Activated naive CD8-positive, alpha-beta T cell (primary cell): ENCODE results near the gene KRTAP10-2.

Experiments used
- H3K27ac Mint-ChIP-seq: one replicate; pipeline ENCODE4 v1.8.0; 2021; ENCODE audit warnings: mixed read lengths
- H3K27me3 Mint-ChIP-seq: one replicate; pipeline ENCODE4 v1.8.0; 2021; ENCODE audit warnings: mixed read lengths
- H3K36me3 Mint-ChIP-seq: one replicate; pipeline ENCODE4 v1.8.0; 2021; ENCODE audit warnings: mixed read lengths
- H3K4me1 Mint-ChIP-seq: one replicate; pipeline ENCODE4 v1.8.0; 2021; ENCODE audit warnings: low read depth, mixed read lengths
- H3K4me3 Mint-ChIP-seq: one replicate; pipeline ENCODE4 v1.8.0; 2021; ENCODE audit warnings: mild to moderate bottlenecking, mixed read lengths
- H3K9me3 Mint-ChIP-seq: one replicate; pipeline ENCODE4 v1.8.0; 2021; ENCODE audit warnings: low read depth, mixed read lengths

The KRTAP10-2 gene

GRCh38 chr21:44542716-44543115, 8.6 kb downstream of the KRTAP10-2 start:
- Mint-ChIP-seq H3K4me3 (no peak overlapping the region), H3K27ac (no peak overlapping the region), H3K27me3 (no peaks in the 10 kb centered on the region)

DNA sequence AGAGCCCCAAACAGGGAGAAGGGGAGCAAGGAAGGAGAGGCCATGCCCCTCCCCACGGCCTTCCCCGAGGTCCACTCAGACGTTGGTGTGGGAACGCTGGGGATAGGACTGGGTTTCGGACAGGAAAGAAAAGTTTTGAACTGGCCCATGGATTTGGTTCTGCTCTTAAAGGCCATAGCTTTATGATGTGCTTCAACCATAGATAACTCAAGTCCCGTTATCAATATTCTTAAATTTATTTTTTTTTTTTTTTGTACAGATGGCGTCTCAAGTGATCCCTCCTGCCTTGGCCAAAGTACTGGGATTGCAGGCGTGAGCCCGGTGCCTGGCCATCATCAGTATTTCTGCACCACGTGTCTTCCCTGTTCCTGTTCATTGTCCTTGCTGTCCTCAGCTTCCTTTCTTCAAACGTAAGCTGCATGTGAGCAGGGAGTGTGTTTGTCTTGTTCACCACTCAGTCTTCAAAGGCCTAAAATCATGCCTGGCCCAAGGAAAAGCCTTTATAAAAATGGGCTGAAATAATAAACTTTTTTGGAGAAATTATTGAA, 10.5 kb downstream of the KRTAP10-2 start:
- Mint-ChIP-seq H3K27me3 (no peaks in the 10 kb centered on the region), H3K9me3 (peaks cover 6% of the 10 kb centered on the region), H3K4me3 (no peak overlapping the region), H3K4me1 (no peaks in the 10 kb centered on the region), H3K36me3 (peaks cover 5% of the 10 kb centered on the region), H3K27ac (no peak overlapping the region)

More at GRCh38 chr21:44542716-44543115, 8.6 kb downstream of the KRTAP10-2 start:
- Mint-ChIP-seq H3K36me3 (peaks cover 11% of the 10 kb centered on the region), H3K4me1 (peaks cover 11% of the 10 kb centered on the region), H3K9me3 (peaks cover 16% of the 10 kb centered on the region)

- H3K27ac Mint-ChIP-seq = no peak within 1 kb of the TSS
- no peaks in the 10 kb centered on the region for H3K9me3 Mint-ChIP-seq
- no peak within 1 kb of the TSS for H3K4me3 Mint-ChIP-seq
- no peaks in the 10 kb centered on the region for H3K27me3 Mint-ChIP-seq
- no peaks in the 10 kb centered on the region for H3K4me1 Mint-ChIP-seq
- H3K36me3 Mint-ChIP-seq = no peaks in the 10 kb centered on the region
Measured at GRCh38 chr21:44539991-44540666, 11.2 kb downstream of the KRTAP10-2 start, which contains the start of gene KRTAP10-1. Gene KRTAP10-1 (minus strand): TSS chr21:44540195. CDS start chr21:44540150, 45 bp downstream.

DNA sequence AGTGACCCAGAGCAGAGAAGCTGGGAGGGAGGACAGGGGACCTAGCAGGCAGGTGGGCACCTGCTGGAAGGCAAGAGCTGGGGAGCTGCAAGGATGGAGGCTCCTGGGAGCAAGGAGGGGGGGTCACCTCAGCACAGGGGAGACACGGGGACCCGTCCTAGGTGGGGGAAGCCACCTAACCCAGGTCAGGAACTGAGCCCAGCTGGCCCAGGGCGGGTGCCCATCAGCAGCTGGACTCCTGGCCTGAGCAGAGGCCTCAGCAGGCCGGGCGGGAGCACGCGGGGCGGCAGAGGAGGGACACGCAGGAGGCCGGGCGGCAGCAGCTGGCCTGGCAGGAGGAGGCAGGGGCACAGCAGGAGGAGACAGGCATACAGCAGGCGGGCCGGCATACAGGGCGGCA, 12.3 kb downstream of the KRTAP10-2 start:
- H3K4me3 Mint-ChIP-seq = no peak overlapping the region
- H3K4me1 Mint-ChIP-seq = no peaks in the 10 kb centered on the region
- H3K27ac Mint-ChIP-seq = no peak overlapping the region
- H3K9me3 Mint-ChIP-seq = no peaks in the 10 kb centered on the region
- H3K36me3 Mint-ChIP-seq = no peaks in the 10 kb centered on the region
- H3K27me3 Mint-ChIP-seq = no peaks in the 10 kb centered on the region

- H3K27me3 Mint-ChIP-seq = no peaks in the 10 kb centered on the region
- H3K36me3 Mint-ChIP-seq = no peaks in the 10 kb centered on the region
- no peaks in the 10 kb centered on the region for H3K9me3 Mint-ChIP-seq
- no peak overlapping the region for H3K27ac Mint-ChIP-seq
- H3K4me1 Mint-ChIP-seq = no peaks in the 10 kb centered on the region
- H3K4me3 Mint-ChIP-seq = no peak overlapping the region
Measured at GRCh38 chr21:44537930-44538911, 13.1 kb downstream of the KRTAP10-2 start.

DNA sequence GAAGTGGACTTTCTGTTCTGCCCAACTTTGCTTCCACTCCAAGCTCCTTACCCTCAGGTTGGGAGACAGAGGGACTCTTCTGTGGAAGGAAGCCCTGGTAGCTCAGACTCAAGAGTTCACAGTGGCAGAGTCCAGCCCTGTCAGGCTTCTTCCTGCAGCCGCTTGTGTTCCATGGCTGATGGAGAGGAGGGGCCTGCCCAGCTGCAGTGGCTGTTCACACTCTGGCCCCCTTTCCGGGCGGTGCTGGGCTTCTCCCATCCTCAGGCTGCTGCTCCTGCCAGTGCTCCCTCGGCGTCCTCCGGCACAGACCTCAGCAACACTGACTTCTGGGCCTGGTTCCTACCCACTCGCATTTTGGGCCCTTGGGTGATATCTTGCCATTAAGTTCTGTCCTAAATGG, 15.3 kb downstream of the KRTAP10-2 start:
- Mint-ChIP-seq H3K4me3 (no peak overlapping the region), H3K27me3 (no peaks in the 10 kb centered on the region), H3K36me3 (no peaks in the 10 kb centered on the region), H3K9me3 (no peaks in the 10 kb centered on the region), H3K27ac (no peak overlapping the region), H3K4me1 (no peaks in the 10 kb centered on the region)

GRCh38 chr21:44534688-44535087, 16.6 kb downstream of the KRTAP10-2 start:
- Mint-ChIP-seq H3K27ac (no peak overlapping the region), H3K27me3 (no peaks in the 10 kb centered on the region), H3K4me1 (no peaks in the 10 kb centered on the region), H3K4me3 (no peak overlapping the region), H3K9me3 (no peaks in the 10 kb centered on the region), H3K36me3 (no peaks in the 10 kb centered on the region)

DNA sequence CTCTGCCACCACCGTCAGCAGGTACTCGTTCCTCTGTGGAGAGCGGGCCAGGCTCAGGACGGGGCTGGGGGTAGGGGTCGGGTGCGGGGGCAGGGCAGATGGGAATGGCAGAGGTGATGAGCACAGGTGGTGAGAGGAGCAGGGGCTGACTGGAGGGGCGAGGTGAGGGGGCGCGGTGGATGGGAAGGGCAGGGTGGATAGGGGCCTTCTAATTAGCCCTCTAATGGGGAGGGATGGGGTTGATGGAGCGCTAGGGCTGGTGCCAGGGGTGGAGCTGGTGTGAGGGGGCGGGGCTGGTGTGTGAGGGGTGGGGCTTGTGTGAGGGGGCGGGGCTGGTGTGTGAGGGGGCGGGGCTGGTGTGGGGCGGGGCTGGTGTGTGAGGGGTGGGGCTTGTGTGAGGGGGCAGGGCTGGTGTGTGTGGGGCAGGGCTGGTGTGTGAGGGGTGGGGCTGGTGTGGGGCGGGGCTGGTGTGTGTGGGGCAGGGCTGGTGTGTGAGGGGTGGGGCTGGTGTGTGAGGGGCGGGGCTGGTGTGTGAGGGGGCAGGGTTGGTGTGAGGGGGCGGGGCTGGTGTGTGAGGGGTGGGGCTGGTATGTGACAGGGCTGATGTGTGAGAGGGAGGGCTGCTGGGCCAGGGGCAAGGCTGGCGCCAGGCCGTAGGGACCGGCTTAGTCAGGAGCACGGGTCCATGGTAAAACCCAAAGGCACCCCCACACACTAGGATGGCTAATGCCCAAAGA, 17.2 kb downstream of the KRTAP10-2 start:
- H3K4me1 Mint-ChIP-seq = no peaks in the 10 kb centered on the region
- H3K36me3 Mint-ChIP-seq = no peaks in the 10 kb centered on the region
- H3K27ac Mint-ChIP-seq = no peak overlapping the region
- H3K27me3 Mint-ChIP-seq = no peaks in the 10 kb centered on the region
- no peak overlapping the region for H3K4me3 Mint-ChIP-seq
- no peaks in the 10 kb centered on the region for H3K9me3 Mint-ChIP-seq

DNA sequence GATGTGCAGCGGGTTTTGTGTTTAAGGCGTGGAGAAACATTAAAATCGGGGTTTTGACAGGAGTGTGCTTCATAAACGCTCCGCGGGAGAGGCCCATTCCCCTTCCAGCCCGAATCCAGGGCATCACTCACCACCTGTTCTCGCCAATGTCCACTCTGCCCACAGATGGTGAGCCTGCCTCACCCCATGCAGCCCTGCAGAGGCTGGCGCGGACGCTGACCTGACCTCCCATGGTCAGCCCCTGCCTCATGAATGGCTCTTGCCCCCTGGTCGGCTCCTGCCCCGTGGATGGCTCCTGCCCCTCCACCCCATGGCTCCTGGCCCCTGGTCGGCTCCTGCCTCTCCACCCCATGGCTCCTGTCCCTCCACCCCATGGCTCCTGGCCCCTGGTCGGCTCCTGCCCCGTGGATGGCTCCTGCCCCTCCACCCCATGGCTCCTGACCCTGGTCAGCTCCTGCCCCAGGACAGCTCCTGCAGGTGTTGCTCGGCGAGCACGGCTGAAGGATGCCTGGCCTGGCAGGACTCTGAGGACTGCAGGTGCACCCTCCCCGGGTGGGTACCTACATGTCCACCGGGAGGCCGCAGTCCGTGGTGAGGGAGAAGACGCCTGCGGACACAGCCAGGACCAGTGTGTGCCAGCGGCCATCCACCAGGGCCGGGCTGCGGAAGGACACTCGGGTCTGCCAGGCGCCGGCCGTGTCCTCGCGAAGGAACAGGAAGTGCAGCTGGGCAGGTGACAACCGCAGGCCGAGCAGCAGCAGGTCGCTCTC, 18.0 kb downstream of the KRTAP10-2 start:
- no peaks in the 10 kb centered on the region for H3K36me3 Mint-ChIP-seq
- no peaks in the 10 kb centered on the region for H3K27me3 Mint-ChIP-seq
- no peaks in the 10 kb centered on the region for H3K4me1 Mint-ChIP-seq
- no peak overlapping the region for H3K27ac Mint-ChIP-seq
- no peaks in the 10 kb centered on the region for H3K9me3 Mint-ChIP-seq
- no peak overlapping the region for H3K4me3 Mint-ChIP-seq

DNA sequence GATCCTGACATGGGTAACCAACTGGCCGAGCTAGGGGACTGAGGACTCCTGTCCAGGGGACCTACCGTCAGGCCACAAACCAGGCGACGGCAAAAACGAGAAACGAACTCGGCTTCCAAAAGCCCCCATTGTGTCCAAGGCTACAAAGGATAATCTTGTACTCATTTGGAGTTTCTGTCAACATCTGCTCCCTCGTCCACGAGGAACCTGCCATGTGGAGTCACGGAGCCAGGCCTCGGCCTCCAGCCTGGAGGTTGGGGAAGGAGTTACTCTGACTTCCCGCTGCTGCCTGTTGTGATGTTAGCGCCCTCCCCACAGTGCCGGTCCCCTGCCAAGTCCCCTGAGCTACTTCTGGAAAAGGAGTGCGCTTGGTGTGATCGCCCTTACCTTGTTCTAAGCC, 18.6 kb downstream of the KRTAP10-2 start:
- Mint-ChIP-seq H3K4me1 (no peaks in the 10 kb centered on the region), H3K4me3 (no peak overlapping the region), H3K27me3 (no peaks in the 10 kb centered on the region), H3K27ac (no peak overlapping the region), H3K36me3 (no peaks in the 10 kb centered on the region), H3K9me3 (no peaks in the 10 kb centered on the region)

GRCh38 chr21:44531606-44532564, 19.4 kb downstream of the KRTAP10-2 start:
- Mint-ChIP-seq H3K4me3 (no peak overlapping the region), H3K9me3 (no peaks in the 10 kb centered on the region), H3K27ac (no peak overlapping the region), H3K4me1 (no peaks in the 10 kb centered on the region), H3K27me3 (no peaks in the 10 kb centered on the region), H3K36me3 (no peaks in the 10 kb centered on the region)

- H3K4me3 Mint-ChIP-seq = no peak overlapping the region
- H3K27ac Mint-ChIP-seq = no peak overlapping the region
- no peaks in the 10 kb centered on the region for H3K4me1 Mint-ChIP-seq
- no peaks in the 10 kb centered on the region for H3K9me3 Mint-ChIP-seq
- H3K27me3 Mint-ChIP-seq = no peaks in the 10 kb centered on the region
- no peaks in the 10 kb centered on the region for H3K36me3 Mint-ChIP-seq
Measured at GRCh38 chr21:44530903-44531605, 20.3 kb downstream of the KRTAP10-2 start.
